ENCODE results near the gene PPP6R1.

PPP6R1 gene

GRCh38 chr19:55229789-55230182 lies 29.0 kb downstream of the PPP6R1 start:
- no peaks in the 10 kb centered on the region for H3K9me3 ChIP-seq
- H3K36me3 ChIP-seq: peaks cover 49 to 87% (median 64%) of the 10 kb centered on the region in 3 donors
- no peaks in the 10 kb centered on the region for H3K27me3 ChIP-seq
- no peak overlapping the region for H3K27ac ChIP-seq
- DNase-seq: no peak
- intact Hi-C loops (cut with DNase I; ENCODE audit: low total_unique reads): no loop called here
- no peaks in the 10 kb centered on the region for H3K4me1 ChIP-seq
- no peak overlapping the region for H3K4me3 ChIP-seq
- TF ChIP-seq CTCF (IDR thresholded peaks at IDR 0.05): no peak

- no peak for DNase-seq
- no peak for TF ChIP-seq CTCF (IDR thresholded peaks at IDR 0.05)
- Histone ChIP-seq H3K36me3 (peaks cover 45 to 84% (median 64%) of the 10 kb centered on the region in 3 donors), H3K27me3 (no peaks in the 10 kb centered on the region), H3K4me3 (no peak overlapping the region), H3K9me3 (no peaks in the 10 kb centered on the region), H3K4me1 (no peaks in the 10 kb centered on the region), H3K27ac (no peak overlapping the region)
- intact Hi-C loops (cut with DNase I; ENCODE audit: low total_unique reads): no loop called here
Measured at GRCh38 chr19:55229145-55229788, 29.6 kb downstream of the PPP6R1 start.

- no peak within 1 kb of the TSS for H3K27ac ChIP-seq
- peaks cover 38 to 84% (median 58%) of the 10 kb centered on the region in 3 donors for H3K36me3 ChIP-seq
- H3K4me1 ChIP-seq: no peaks in the 10 kb centered on the region
- no peak for DNase-seq
- H3K9me3 ChIP-seq: no peaks in the 10 kb centered on the region
- no peak within 1 kb of the TSS for H3K4me3 ChIP-seq
- TF ChIP-seq CTCF (IDR thresholded peaks at IDR 0.05): no peak
- intact Hi-C loops (cut with DNase I; ENCODE audit: low total_unique reads): no loop called here
- H3K27me3 ChIP-seq: no peaks in the 10 kb centered on the region
Measured at GRCh38 chr19:55228403-55229031, 30.3 kb downstream of the PPP6R1 start, which contains the start of gene TMEM86B. Gene TMEM86B (minus strand): TSS chr19:55228763. CDS start chr19:55228741, 22 bp downstream.

GRCh38 chr19:55228015-55228391 lies 30.8 kb downstream of the PPP6R1 start:
- TF ChIP-seq CTCF (IDR thresholded peaks at IDR 0.05): no peak
- no peak overlapping the region for H3K27ac ChIP-seq
- no peak overlapping the region for H3K4me3 ChIP-seq
- peaks cover 33 to 82% (median 58%) of the 10 kb centered on the region in 3 donors for H3K36me3 ChIP-seq
- intact Hi-C loops (cut with DNase I; ENCODE audit: low total_unique reads): no loop called here
- no peaks in the 10 kb centered on the region for H3K9me3 ChIP-seq
- DNase-seq: no peak
- H3K27me3 ChIP-seq: no peaks in the 10 kb centered on the region
- H3K4me1 ChIP-seq: no peaks in the 10 kb centered on the region

- intact Hi-C loops (cut with DNase I; ENCODE audit: low total_unique reads): no loop called here
- H3K4me3 ChIP-seq: no peak overlapping the region
- no peaks in the 10 kb centered on the region for H3K4me1 ChIP-seq
- TF ChIP-seq CTCF (IDR thresholded peaks at IDR 0.05): no peak
- H3K9me3 ChIP-seq: no peaks in the 10 kb centered on the region
- H3K27me3 ChIP-seq: no peaks in the 10 kb centered on the region
- no peak overlapping the region for H3K27ac ChIP-seq
- H3K36me3 ChIP-seq: peaks cover 29 to 76% (median 54%) of the 10 kb centered on the region in 3 donors
- no peak for DNase-seq
Measured at GRCh38 chr19:55227241-55228014, 31.4 kb downstream of the PPP6R1 start.

Measured in tibial artery (tissue), 4 donors.